Naive B cell (primary cell): ENCODE results near the gene SLC37A3. TPM values are rescaled to one million over a fixed set of nuclear protein-coding genes. Genes with fewer than 3 reads are reported as not detected.
A peak's percentile ranks its signal among the peaks of the same experiment; 100 is the strongest.
"Not testable (repeated sequence)": the region's sequence is repeated elsewhere in the genome, so short reads cannot be mapped to it uniquely, and the experiment has no call there.

Experiments
- ATAC-seq, 2 donors: fragments of 150-1000 bp; cut with Tn5 transposase; 2 replicates each; pipeline ENCODE4 v1.10.0; 2021; ENCODE audit warnings: low read depth in 2 of 2, mild to moderate bottlenecking in 2 of 2, moderate library complexity in 2 of 2
- DNase-seq: peaks from one replicate; pipeline ENCODE4 v3.0.0; 2022
- H3K27ac Mint-ChIP-seq, 6 donors: one replicate each; pipeline ENCODE4 v1.8.0; 2020 to 2022; ENCODE audit warnings: mild to moderate bottlenecking in 6 of 6, mixed read lengths in 6 of 6, moderate library complexity in 5 of 6, inconsistent platforms in 2 of 6
- H3K27me3 Mint-ChIP-seq, 3 donors: one replicate each; pipeline ENCODE4 v1.8.0; 2021 to 2022; ENCODE audit warnings: mixed read lengths in 3 of 3, mild to moderate bottlenecking in 1 of 3
- H3K36me3 Mint-ChIP-seq, 2 donors: one replicate each; pipeline ENCODE4 v1.8.0; 2020 to 2022; ENCODE audit warnings: mixed read lengths in 2 of 2, inconsistent platforms in 1 of 2, mild to moderate bottlenecking in 1 of 2
- H3K4me1 Mint-ChIP-seq, 3 donors: one replicate each; pipeline ENCODE4 v1.8.0; 2020 to 2022; ENCODE audit warnings: mixed read lengths in 3 of 3, inconsistent platforms in 1 of 3, mild to moderate bottlenecking in 1 of 3, moderate library complexity in 1 of 3
- H3K4me3 Mint-ChIP-seq, 8 donors: one replicate each; pipeline ENCODE4 v1.8.0; 2020 to 2022; ENCODE audit warnings: mild to moderate bottlenecking in 8 of 8, mixed read lengths in 8 of 8, moderate library complexity in 8 of 8, inconsistent platforms in 2 of 8
- H3K9me3 Mint-ChIP-seq, 7 donors: one replicate each; pipeline ENCODE4 v1.8.0; 2020 to 2022; ENCODE audit warnings: mixed read lengths in 7 of 7, mild to moderate bottlenecking in 5 of 7, inconsistent platforms in 2 of 7, moderate library complexity in 1 of 7
- polyA plus RNA-seq, 6 donors: library from polyadenylated mRNA; unstranded; fragments of 300-500 nt; fragmentation: Illumina TruSeq; gene quantifications; one replicate each; pipeline ENCODE4 v1.2.3, GENCODE V29; 2021; ENCODE audit warnings: low read depth in 6 of 6

SLC37A3 gene
- polyA plus RNA-seq, 6 donors from 2014 or later: 1.3 to 9.2 (median 6.2) TPM

DNA sequence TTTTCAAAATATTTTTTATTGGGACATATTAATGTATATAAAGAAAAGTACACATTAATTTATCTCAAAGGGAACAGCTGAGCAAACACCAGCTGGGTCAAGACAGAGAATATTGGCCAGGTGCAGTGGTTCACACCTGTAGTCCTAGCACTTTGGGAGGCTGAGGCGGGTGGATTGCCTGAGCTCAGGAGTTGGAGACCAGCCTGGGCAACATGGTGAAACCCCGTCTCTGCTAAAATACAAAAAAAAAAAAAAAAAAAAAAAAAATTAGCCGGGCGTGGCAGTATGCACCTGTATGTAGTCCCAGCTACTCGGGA lies 19.8 kb upstream of the SLC37A3 start:
- H3K4me3 Mint-ChIP-seq, H3K9me3 Mint-ChIP-seq, DNase-seq, H3K4me1 Mint-ChIP-seq, ATAC-seq, H3K27me3 Mint-ChIP-seq: not testable (repeated sequence)
- H3K36me3 Mint-ChIP-seq: peaks cover 0 to 13% of the 10 kb centered on the region in 2 donors
- peak overlapping the region in 1 of 6 donors; percentile 48 for H3K27ac Mint-ChIP-seq

GRCh38 chr7:140417456-140418155 lies 19.3 kb upstream of the SLC37A3 start:
- Mint-ChIP-seq H3K4me3 (peak overlapping the region in 1 of 8 donors; percentile 60), H3K4me1 (peaks cover 0 to 6% (median 5%) of the 10 kb centered on the region in 3 donors), H3K27me3 (peaks cover 0 to 8% (median 0%) of the 10 kb centered on the region in 3 donors), H3K36me3 (peaks cover 0 to 13% of the 10 kb centered on the region in 2 donors), H3K9me3 (no peaks in the 10 kb centered on the region), H3K27ac (peak overlapping the region in 1 of 6 donors; percentile 48)
- DNase-seq (no peak), ATAC-seq (no peak)

GRCh38 chr7:140416560-140416959 lies 18.2 kb upstream of the SLC37A3 start:
- Mint-ChIP-seq H3K27ac (no peak overlapping the region), H3K4me1 (peaks cover 0 to 6% (median 5%) of the 10 kb centered on the region in 3 donors), H3K9me3 (no peaks in the 10 kb centered on the region), H3K36me3 (peaks cover 0 to 13% of the 10 kb centered on the region in 2 donors), H3K27me3 (peaks cover 0 to 8% (median 0%) of the 10 kb centered on the region in 3 donors), H3K4me3 (no peak overlapping the region)
- ATAC-seq (no peak), DNase-seq (no peak)

DNA sequence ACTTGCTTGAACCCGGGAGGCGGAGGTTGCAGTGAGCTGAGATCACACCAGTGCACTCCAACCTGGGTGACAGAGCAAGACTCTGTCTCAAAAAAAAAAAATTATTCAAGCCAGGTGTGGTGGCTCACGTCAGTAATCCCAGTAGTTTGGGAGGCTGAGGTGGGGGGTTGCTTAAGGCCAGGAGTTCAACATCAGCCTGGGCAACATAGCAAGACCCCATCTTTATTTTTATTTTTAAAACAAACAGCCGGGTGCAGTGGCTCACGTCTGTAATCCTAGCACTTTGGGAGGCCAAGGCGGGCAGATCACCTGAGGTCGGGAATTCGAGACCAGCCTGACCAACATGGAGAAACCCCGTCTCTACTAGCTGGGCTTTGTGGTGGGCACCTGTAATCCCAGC lies 17.5 kb upstream of the SLC37A3 start:
- not testable (repeated sequence) for ATAC-seq, H3K27me3 Mint-ChIP-seq, H3K27ac Mint-ChIP-seq, H3K4me3 Mint-ChIP-seq, H3K4me1 Mint-ChIP-seq, H3K9me3 Mint-ChIP-seq, DNase-seq
- H3K36me3 Mint-ChIP-seq: peaks cover 0 to 13% of the 10 kb centered on the region in 2 donors

DNA sequence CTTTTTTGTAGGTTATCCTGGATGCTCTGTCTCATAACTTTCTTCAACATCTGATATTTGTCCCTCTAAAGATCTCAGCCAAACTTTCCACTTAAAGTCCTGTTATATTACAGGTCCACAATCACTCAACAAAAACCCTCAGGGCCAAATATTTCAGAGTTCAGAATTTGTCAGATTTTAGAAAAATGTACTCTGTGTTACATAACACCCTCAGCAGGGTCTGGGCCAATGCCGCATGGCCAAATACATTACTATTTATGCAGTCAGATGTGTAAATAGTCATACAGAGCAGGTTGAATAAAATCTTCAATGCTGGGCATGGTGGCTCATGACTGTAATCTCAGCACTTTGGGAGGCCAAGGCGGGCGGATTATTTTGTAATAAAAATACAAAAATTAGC lies 17.0 kb upstream of the SLC37A3 start:
- Mint-ChIP-seq H3K27me3 (peaks cover 0 to 8% (median 0%) of the 10 kb centered on the region in 3 donors), H3K4me1 (peaks cover 0 to 6% (median 5%) of the 10 kb centered on the region in 3 donors), H3K27ac (no peak overlapping the region), H3K36me3 (peaks cover 0 to 13% of the 10 kb centered on the region in 2 donors), H3K9me3 (no peaks in the 10 kb centered on the region), H3K4me3 (no peak overlapping the region)
- DNase-seq: no peak
- no peak for ATAC-seq

DNA sequence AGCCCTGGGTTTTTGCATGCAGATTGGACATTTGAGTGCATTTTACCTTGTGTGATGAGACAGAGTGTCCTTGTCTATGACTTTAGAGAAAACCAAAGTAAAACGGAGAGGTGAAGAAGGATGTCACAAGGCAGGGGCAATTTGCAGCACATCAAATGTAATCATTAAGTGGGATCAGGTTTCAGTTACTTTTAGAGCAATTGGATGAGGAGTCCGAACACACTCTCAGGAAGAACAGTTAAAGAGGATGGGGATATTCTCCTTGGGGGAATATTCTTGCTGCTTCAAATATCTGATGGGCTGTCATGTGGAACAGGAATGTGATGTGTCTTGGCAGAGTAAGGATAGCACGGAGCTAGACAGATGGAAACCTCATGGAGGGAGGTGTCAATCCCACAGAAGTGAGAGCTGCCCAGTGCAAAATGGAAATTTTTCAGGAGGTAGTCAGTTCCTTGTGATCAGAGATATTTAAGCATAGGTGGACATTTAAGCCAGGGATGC lies 6.3 kb upstream of the SLC37A3 start:
- Mint-ChIP-seq H3K27me3 (peaks cover 0 to 6% (median 0%) of the 10 kb centered on the region in 3 donors), H3K4me1 (peaks cover 14% of the 10 kb centered on the region in 3 donors), H3K4me3 (peak overlapping the region; percentile 86 to 96 (median 95)), H3K27ac (peak overlapping the region in 1 of 6 donors; percentile 48), H3K36me3 (no peaks in the 10 kb centered on the region), H3K9me3 (no peaks in the 10 kb centered on the region)
- DNase-seq (no peak), ATAC-seq (no peak)

GRCh38 chr7:140403878-140404564 lies 5.7 kb upstream of the SLC37A3 start, which contains the start of gene RAB19:
Gene RAB19, plus strand, starts transcription at chr7:140404058. Its CDS starts 3,589 bp downstream, at chr7:140407647.
- no peaks in the 10 kb centered on the region for H3K9me3 Mint-ChIP-seq
- peak within 1 kb of the TSS; percentile 70 to 96 (median 78) for H3K27ac Mint-ChIP-seq

GRCh38 chr7:140402178-140402835 lies 4.0 kb upstream of the SLC37A3 start:
- Mint-ChIP-seq H3K27ac (peak overlapping the region in 1 of 6 donors; percentile 16), H3K27me3 (peaks cover 0 to 6% (median 3%) of the 10 kb centered on the region in 3 donors), H3K4me1 (peaks cover 22 to 27% (median 23%) of the 10 kb centered on the region in 3 donors), H3K4me3 (peak overlapping the region in 1 of 8 donors; percentile 61), H3K9me3 (no peaks in the 10 kb centered on the region), H3K36me3 (no peaks in the 10 kb centered on the region)
- DNase-seq: no peak
- no peak for ATAC-seq

More at GRCh38 chr7:140403878-140404564, 5.7 kb upstream of the SLC37A3 start, which contains the start of gene RAB19:
- peaks cover 0 to 6% (median 0%) of the 10 kb centered on the region in 3 donors for H3K27me3 Mint-ChIP-seq
- DNase-seq (peak; percentile 40), ATAC-seq (peak; percentile 93 to 95)
- peaks cover 14% of the 10 kb centered on the region in 3 donors for H3K4me1 Mint-ChIP-seq
- peak within 1 kb of the TSS; percentile 86 to 96 (median 95) for H3K4me3 Mint-ChIP-seq
- no peaks in the 10 kb centered on the region for H3K36me3 Mint-ChIP-seq

- Mint-ChIP-seq H3K4me3 (peak overlapping the region in 1 of 8 donors; percentile 82), H3K4me1 (peaks cover 25 to 28% (median 27%) of the 10 kb centered on the region in 3 donors), H3K9me3 (no peaks in the 10 kb centered on the region), H3K27me3 (peaks cover 0 to 6% (median 3%) of the 10 kb centered on the region in 3 donors), H3K36me3 (no peaks in the 10 kb centered on the region), H3K27ac (peak overlapping the region in 1 of 6 donors; percentile 58)
- ATAC-seq: no peak
- no peak for DNase-seq
Observed at GRCh38 chr7:140400381-140400780, 2.1 kb upstream of the SLC37A3 start.

DNA sequence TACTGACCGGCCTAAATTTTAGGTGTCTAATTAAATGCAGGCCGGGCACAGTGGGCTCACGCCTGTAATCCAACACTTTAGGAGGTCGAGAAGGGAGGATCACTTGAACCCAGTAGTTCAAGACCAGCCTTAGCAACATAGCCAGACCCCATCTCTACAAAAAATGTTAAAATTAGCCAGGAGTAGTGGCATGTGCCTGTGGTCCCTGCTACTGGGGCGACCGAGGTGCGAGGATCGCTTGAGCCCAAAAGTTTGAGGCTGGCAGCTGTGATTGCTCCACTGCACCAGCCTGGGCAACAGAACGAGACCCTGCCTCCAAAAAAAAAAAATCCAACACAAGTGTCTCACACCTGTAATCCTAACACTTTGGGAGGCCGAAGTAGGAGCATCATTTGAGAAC lies 491 bp upstream of the SLC37A3 start:
- no peak for DNase-seq
- peak overlapping the region in 2 of 6 donors; percentile 47 to 73 for H3K27ac Mint-ChIP-seq
- no peaks in the 10 kb centered on the region for H3K36me3 Mint-ChIP-seq
- H3K4me3 Mint-ChIP-seq: peak overlapping the region; percentile 73 to 93 (median 87)
- peaks cover 0 to 6% (median 3%) of the 10 kb centered on the region in 3 donors for H3K27me3 Mint-ChIP-seq
- ATAC-seq: no peak
- H3K4me1 Mint-ChIP-seq: peaks cover 16 to 18% (median 17%) of the 10 kb centered on the region in 3 donors
- H3K9me3 Mint-ChIP-seq: no peaks in the 10 kb centered on the region

DNA sequence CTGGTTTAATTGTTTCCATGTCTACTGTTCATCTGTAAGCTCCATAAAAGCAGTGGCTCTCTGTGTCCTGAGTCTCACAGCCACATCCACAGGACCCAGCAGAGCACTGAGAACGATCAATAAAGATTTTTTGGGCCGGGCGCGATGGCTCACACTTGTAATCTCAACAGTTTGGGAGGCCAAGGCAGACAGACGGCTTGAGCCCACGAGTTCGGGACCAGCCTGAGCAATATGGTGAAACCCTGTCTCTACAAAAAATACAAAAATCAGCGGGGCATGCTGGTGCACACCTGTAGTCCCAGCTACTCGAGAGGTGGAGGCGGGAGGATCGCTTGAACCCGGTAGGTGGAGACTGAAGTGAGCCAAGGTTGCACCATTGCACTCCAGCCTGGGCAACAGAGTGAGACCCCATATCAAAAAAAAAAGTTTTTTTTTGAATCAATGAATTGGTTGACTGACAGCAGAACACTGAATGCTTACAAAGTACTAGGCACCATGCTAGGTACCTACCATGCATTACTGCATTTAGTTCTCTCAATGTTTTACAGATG lies 4.5 kb downstream of the SLC37A3 start:
- Mint-ChIP-seq H3K4me3 (no peak overlapping the region), H3K27ac (no peak overlapping the region), H3K27me3 (peaks cover 0 to 3% (median 0%) of the 10 kb centered on the region in 3 donors), H3K4me1 (peaks cover 11 to 18% (median 13%) of the 10 kb centered on the region in 3 donors), H3K36me3 (no peaks in the 10 kb centered on the region), H3K9me3 (no peaks in the 10 kb centered on the region)
- DNase-seq (no peak), ATAC-seq (no peak)

DNA sequence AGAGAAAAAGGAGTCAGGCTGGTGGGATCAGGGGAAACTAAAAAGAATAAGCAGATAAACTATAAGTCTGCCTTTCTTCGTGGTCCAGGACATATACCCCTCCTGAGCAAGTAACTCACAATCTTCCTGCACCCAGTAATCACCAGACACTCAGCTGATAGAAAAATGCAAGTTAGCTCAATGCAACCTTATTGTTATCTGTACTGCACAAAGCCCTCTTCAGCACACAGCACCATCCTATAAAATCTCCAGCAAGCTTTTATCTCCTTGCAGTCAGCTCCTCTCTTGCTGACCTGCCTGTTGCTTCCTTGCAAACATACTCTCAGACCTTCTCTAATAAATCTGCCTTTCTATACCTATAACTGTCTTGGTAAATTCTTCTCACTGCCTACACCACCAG lies 6.7 kb downstream of the SLC37A3 start:
- H3K9me3 Mint-ChIP-seq: no peaks in the 10 kb centered on the region
- peaks cover 0 to 10% (median 1%) of the 10 kb centered on the region in 3 donors for H3K4me1 Mint-ChIP-seq
- DNase-seq (no peak), ATAC-seq (no peak)
- H3K27ac Mint-ChIP-seq: no peak overlapping the region
- H3K27me3 Mint-ChIP-seq: no peaks in the 10 kb centered on the region
- no peak overlapping the region for H3K4me3 Mint-ChIP-seq
- no peaks in the 10 kb centered on the region for H3K36me3 Mint-ChIP-seq
